ENCODE results near the gene SYCE3. TPM values are rescaled to one million over a fixed set of nuclear protein-coding genes. Genes with fewer than 3 reads are reported as not detected.

The SYCE3 gene
- polyA plus RNA-seq, 3 donors: 1.9 to 3.1 TPM; not detected in 1

DNA sequence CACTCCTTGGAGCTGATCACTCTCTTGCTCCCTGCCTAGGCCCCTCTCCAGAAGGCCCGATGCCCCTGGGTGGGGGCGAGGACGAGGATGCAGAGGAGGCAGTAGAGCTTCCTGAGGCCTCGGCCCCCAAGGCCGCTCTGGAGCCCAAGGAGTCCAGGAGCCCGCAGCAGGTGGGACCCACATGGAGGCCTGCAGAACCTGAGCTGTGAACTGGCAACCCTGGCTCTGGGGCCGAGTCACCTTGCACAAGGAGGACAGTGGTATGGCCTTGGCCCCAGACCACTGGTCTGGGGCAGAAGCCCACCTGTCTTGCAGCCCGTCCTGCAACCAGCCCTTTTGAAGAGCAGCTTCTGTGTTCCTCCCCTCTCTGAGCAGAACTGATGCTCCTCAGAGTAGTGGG lies 43.6 kb downstream of the SYCE3 start:
- Histone ChIP-seq H3K9ac (ENCODE audit: insufficient read depth, low read length, poor library complexity, severe bottlenecking) (no peak overlapping the region), H2AFZ (ENCODE audit: insufficient read depth, low read depth, low read length, poor library complexity, severe bottlenecking) (no peak overlapping the region), H3K4me1 (ENCODE audit: control insufficient read depth in 1 of 2, insufficient read depth in 2 of 2, low read length in 2 of 2) (peaks cover 3 to 7% of the 10 kb centered on the region in 2 donors), H3K27ac (ENCODE audit: low read depth in 1 of 2, low read length in 2 of 2) (no peak overlapping the region), H3K36me3 (replicated peaks in 1 of 2; ENCODE audit: control insufficient read depth in 1 of 2, insufficient read depth in 2 of 2, low read length in 2 of 2) (peaks cover 56 to 81% of the 10 kb centered on the region in 2 donors), H4K20me1 (ENCODE audit: insufficient read depth, low read length) (peaks cover 37% of the 10 kb centered on the region), H3K27me3 (ENCODE audit: control insufficient read depth in 2 of 2, insufficient read depth in 2 of 2, low read length in 2 of 2) (no peaks in the 10 kb centered on the region), H3K79me2 (ENCODE audit: insufficient read depth, low read length) (peaks cover 36% of the 10 kb centered on the region), H3K9me3 (replicated peaks in 1 of 2; ENCODE audit: control insufficient read depth in 1 of 2, insufficient read depth in 1 of 2, low read length in 2 of 2) (no peaks in the 10 kb centered on the region), H3K4me3 (replicated peaks in 1 of 3; ENCODE audit: low read depth in 2 of 3, low read length in 3 of 3) (no peak overlapping the region), H3K4me2 (replicated peaks; ENCODE audit: extremely low read depth, low read length, poor library complexity, severe bottlenecking) (no peak overlapping the region)
- 100% methylated on average over 8 of the region's 8 CpGs for WGBS (ENCODE audit: insufficient coverage)
- intact Hi-C loops (cut with micrococcal nuclease): no loop called here
- Mint-ChIP-seq H3K4me1 (no peaks in the 10 kb centered on the region), H3K36me3 (peaks cover 28 to 69% of the 10 kb centered on the region in 2 donors), H3K4me3 (no peak overlapping the region), H3K27ac (no peak overlapping the region), H3K27me3 (ENCODE audit: low read depth in 3 of 3) (peaks cover 0 to 2% (median 0%) of the 10 kb centered on the region in 3 donors), H3K9me3 (peaks cover 0 to 1% (median 0%) of the 10 kb centered on the region in 7 donors)
- no peak for DNase-seq
- TF ChIP-seq, protein P1, sequence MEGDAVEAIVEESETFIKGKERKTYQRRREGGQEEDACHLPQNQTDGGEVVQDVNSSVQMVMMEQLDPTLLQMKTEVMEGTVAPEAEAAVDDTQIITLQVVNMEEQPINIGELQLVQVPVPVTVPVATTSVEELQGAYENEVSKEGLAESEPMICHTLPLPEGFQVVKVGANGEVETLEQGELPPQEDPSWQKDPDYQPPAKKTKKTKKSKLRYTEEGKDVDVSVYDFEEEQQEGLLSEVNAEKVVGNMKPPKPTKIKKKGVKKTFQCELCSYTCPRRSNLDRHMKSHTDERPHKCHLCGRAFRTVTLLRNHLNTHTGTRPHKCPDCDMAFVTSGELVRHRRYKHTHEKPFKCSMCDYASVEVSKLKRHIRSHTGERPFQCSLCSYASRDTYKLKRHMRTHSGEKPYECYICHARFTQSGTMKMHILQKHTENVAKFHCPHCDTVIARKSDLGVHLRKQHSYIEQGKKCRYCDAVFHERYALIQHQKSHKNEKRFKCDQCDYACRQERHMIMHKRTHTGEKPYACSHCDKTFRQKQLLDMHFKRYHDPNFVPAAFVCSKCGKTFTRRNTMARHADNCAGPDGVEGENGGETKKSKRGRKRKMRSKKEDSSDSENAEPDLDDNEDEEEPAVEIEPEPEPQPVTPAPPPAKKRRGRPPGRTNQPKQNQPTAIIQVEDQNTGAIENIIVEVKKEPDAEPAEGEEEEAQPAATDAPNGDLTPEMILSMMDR (IDR thresholded peaks at IDR 0.05): no peak

DNA sequence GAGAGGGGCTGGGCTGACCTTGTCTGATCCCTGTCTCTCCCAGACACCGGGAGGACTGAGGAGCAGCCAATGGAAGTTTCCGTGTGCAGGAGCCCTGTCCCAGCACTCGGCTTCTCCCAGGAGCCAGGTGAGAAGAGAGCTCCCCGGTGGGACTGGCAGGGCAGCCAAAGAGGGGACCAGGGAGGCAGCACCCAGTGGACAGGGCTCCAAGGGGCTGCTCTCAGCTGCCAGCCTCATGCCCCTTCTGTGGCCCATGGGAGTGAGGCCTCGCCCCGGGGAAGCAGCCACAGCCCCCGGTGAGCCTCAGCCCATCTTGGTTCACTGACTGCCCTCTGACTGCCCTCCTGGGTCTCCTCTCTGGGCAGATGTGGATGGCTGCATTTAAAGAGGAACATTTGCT lies 44.1 kb downstream of the SYCE3 start:
- TF ChIP-seq, protein P1 (IDR thresholded peaks at IDR 0.05): no peak
- Histone ChIP-seq H3K27ac (ENCODE audit: low read depth in 1 of 2, low read length in 2 of 2) (no peak overlapping the region), H3K9ac (ENCODE audit: insufficient read depth, low read length, poor library complexity, severe bottlenecking) (no peak overlapping the region), H3K4me2 (replicated peaks; ENCODE audit: extremely low read depth, low read length, poor library complexity, severe bottlenecking) (no peak overlapping the region), H2AFZ (ENCODE audit: insufficient read depth, low read depth, low read length, poor library complexity, severe bottlenecking) (no peak overlapping the region), H3K27me3 (ENCODE audit: control insufficient read depth in 2 of 2, insufficient read depth in 2 of 2, low read length in 2 of 2) (no peaks in the 10 kb centered on the region), H4K20me1 (ENCODE audit: insufficient read depth, low read length) (peaks cover 31% of the 10 kb centered on the region), H3K79me2 (ENCODE audit: insufficient read depth, low read length) (peaks cover 36% of the 10 kb centered on the region), H3K4me1 (ENCODE audit: control insufficient read depth in 1 of 2, insufficient read depth in 2 of 2, low read length in 2 of 2) (peaks cover 0 to 1% of the 10 kb centered on the region in 2 donors), H3K9me3 (replicated peaks in 1 of 2; ENCODE audit: control insufficient read depth in 1 of 2, insufficient read depth in 1 of 2, low read length in 2 of 2) (no peaks in the 10 kb centered on the region), H3K4me3 (replicated peaks in 1 of 3; ENCODE audit: low read depth in 2 of 3, low read length in 3 of 3) (no peak overlapping the region), H3K36me3 (replicated peaks in 1 of 2; ENCODE audit: control insufficient read depth in 1 of 2, insufficient read depth in 2 of 2, low read length in 2 of 2) (peaks cover 50 to 76% of the 10 kb centered on the region in 2 donors)
- H3K4me1 Mint-ChIP-seq: no peaks in the 10 kb centered on the region
- 97% methylated on average over 7 of the region's 7 CpGs for WGBS (ENCODE audit: insufficient coverage)
- peaks cover 0 to 1% (median 0%) of the 10 kb centered on the region in 7 donors for H3K9me3 Mint-ChIP-seq
- DNase-seq: no peak
- H3K4me3 Mint-ChIP-seq: no peak overlapping the region
- H3K36me3 Mint-ChIP-seq: peaks cover 26 to 67% of the 10 kb centered on the region in 2 donors
- peaks cover 0 to 2% (median 0%) of the 10 kb centered on the region in 3 donors for H3K27me3 Mint-ChIP-seq (ENCODE audit: low read depth in 3 of 3)
- intact Hi-C loops (cut with micrococcal nuclease): no loop called here
- peak overlapping the region in 2 of 7 donors; percentile 26 to 47 for H3K27ac Mint-ChIP-seq

All from CD14-positive monocyte (primary cell).